ENCODE results near the gene SYNDIG1. TPM values are rescaled to one million over a fixed set of nuclear protein-coding genes. Genes with fewer than 3 reads are reported as not detected.

SYNDIG1 gene
- total and polyA plus RNA-seq, 9 of the 15 experiments (the other 6 are each of a cell fraction or from before 2014, with no cell fraction given) = not detected

GRCh38 chr20:24523661-24524060 is 54.2 kb downstream of the SYNDIG1 start (continued):
- no peak for TF ChIP-seq CHD7 (IDR thresholded peaks at IDR 0.05; ENCODE audit: low read depth, low read length)
